ENCODE results near the gene KRTAP5-5. TPM values are rescaled to one million over a fixed set of nuclear protein-coding genes. Genes with fewer than 3 reads are reported as not detected.
A peak's percentile ranks its signal among the peaks of the same experiment; 100 is the strongest.

KRTAP5-5 gene
- total and polyA plus RNA-seq, 2 of the 8 experiments (the other 6 are each of a cell fraction or from before 2014, with no cell fraction given): 0.09 TPM; not detected in 1

GRCh38 chr11:1667906-1668305 lies 38.3 kb downstream of the KRTAP5-5 start:
- Histone ChIP-seq H3K56ac (replicated peaks; ENCODE audit: insufficient read length, low read depth, low read length) (no peak overlapping the region), H3K23me2 (ENCODE audit: low read depth, low read length) (peaks cover 6% of the 10 kb centered on the region; the same call in 1 of the 2 replicates), H2BK5ac (ENCODE audit: low read depth, low read length) (no peak overlapping the region), H3K4ac (replicated peaks; ENCODE audit: insufficient read length, low read depth, low read length) (no peak overlapping the region), H4K5ac (ENCODE audit: insufficient read length, low read depth, low read length) (no peak overlapping the region), H3K36me3 (ENCODE audit: control insufficient read depth in 2 of 4, insufficient read depth in 4 of 4, low read length in 3 of 4) (no peaks in the 10 kb centered on the region), H3K23ac (ENCODE audit: insufficient read length) (no peak overlapping the region), H3K27me3 (replicated peaks in 1 of 4; ENCODE audit: control insufficient read depth in 3 of 4, extremely low read depth in 1 of 4, insufficient read depth in 3 of 4, low read length in 3 of 4) (peaks cover 0 to 4% (median 0%) of the 10 kb centered on the region in 4 experiments; a peak in 3 of 7 replicates), H3K4me2 (ENCODE audit: insufficient read depth in 1 of 2, low read depth in 2 of 2, low read length in 2 of 2) (no peak overlapping the region), H3K79me1 (ENCODE audit: low read depth, low read length) (no peaks in the 10 kb centered on the region), H2AK5ac (ENCODE audit: low read depth, low read length) (no peak overlapping the region), H4K91ac (replicated peaks; ENCODE audit: insufficient read length, low read length) (no peak overlapping the region), H3K9ac (replicated peaks in 1 of 4; ENCODE audit: extremely low read depth in 1 of 4, low read depth in 3 of 4, low read length in 3 of 4) (no peak overlapping the region), H3K4me1 (replicated peaks in 1 of 4; ENCODE audit: control insufficient read depth in 3 of 4, insufficient read depth in 4 of 4, low read length in 3 of 4) (no peaks in the 10 kb centered on the region), H2BK15ac (ENCODE audit: low read length) (no peak overlapping the region), H2BK12ac (ENCODE audit: low read depth, low read length) (no peak overlapping the region), H2BK20ac (ENCODE audit: low read length) (no peak overlapping the region), H4K20me1 (replicated peaks in 1 of 2; ENCODE audit: control insufficient read depth in 1 of 2, insufficient read depth in 2 of 2, low read length in 2 of 2) (peaks cover 0 to 2% of the 10 kb centered on the region in 2 experiments), H3K79me2 (ENCODE audit: control insufficient read depth in 1 of 2, insufficient read depth in 2 of 2, low read length in 2 of 2) (no peaks in the 10 kb centered on the region), H3K9me3 (ENCODE audit: insufficient read depth in 2 of 2, low read depth in 1 of 2, low read length in 1 of 2) (no peaks in the 10 kb centered on the region), H2BK120ac (replicated peaks; ENCODE audit: low read depth, low read length) (no peak overlapping the region), H3K18ac (ENCODE audit: extremely low read depth, low read length) (no peak overlapping the region; the same call in 1 of the 2 replicates), H3K4me3 (ENCODE audit: extremely low read depth in 1 of 4, insufficient read depth in 2 of 4, low read depth in 3 of 4, low read length in 4 of 4) (no peak overlapping the region), H3K14ac (ENCODE audit: insufficient read length) (no peak overlapping the region), H3K27ac (ENCODE audit: low read depth, low read length) (no peak overlapping the region), H2AFZ (ENCODE audit: low read length) (no peak overlapping the region), H4K8ac (ENCODE audit: extremely low read depth, insufficient read depth, low read length) (0 out of 2 replicates have a peak overlapping the region, but pooled peaks have one; percentile 79)
- FAIRE-seq (no peak), DNase-seq (ENCODE audit: low read depth in 1 of 2, low spot score in 2 of 2) (no peak)
- CTCF ChIA-PET (ENCODE audit: partially characterized antibody): interaction anchor here (0.6 to 1.4 kb wide), 4 partner anchors 7 to 27 kb away, joined by 3 to 5 read pairs (median 3); no protein-coding TSS in a partner anchor
- POLR2A ChIA-PET (ENCODE audit: partially characterized antibody): no interaction called here
- no peak for TF ChIP-seq EZH2 (IDR thresholded peaks at IDR 0.05; ENCODE audit: low read depth, low read length, severe bottlenecking)
- TF ChIP-seq EGR1 (IDR thresholded peaks at IDR 0.05; ENCODE audit: borderline replicate concordance, low read depth, low read length): no peak
- no peak for TF ChIP-seq KDM1A (IDR thresholded peaks at IDR 0.05; ENCODE audit: borderline replicate concordance, low read length)
- no peak for TF ChIP-seq CBX8 (IDR thresholded peaks at IDR 0.05; ENCODE audit: borderline replicate concordance, low read depth, low read length)
- TF ChIP-seq EP300 (IDR thresholded peaks at IDR 0.05; ENCODE audit: borderline replicate concordance in 1 of 2, low read depth in 2 of 2, low read length in 2 of 2): no peak
- TF ChIP-seq SAP30 (IDR thresholded peaks at IDR 0.05; ENCODE audit: insufficient read depth, insufficient replicate concordance, low read length): no peak
- TF ChIP-seq PHF8 (conservative IDR thresholded peaks at IDR 0.05; ENCODE audit: low read depth, low read length): no peak
- peak; percentile 68 for TF ChIP-seq E2F6 (IDR thresholded peaks at IDR 0.05)
- 0 out of 2 replicates have a peak, but pooled peaks have one; percentile 15 for TF ChIP-seq MAX (IDR thresholded peaks at IDR 0.05)
- no peak for TF ChIP-seq ATF3 (IDR thresholded peaks at IDR 0.05; ENCODE audit: insufficient read depth, low read depth, low read length)
- WGBS, 2 experiments (ENCODE audit: extremely low coverage in 1 of 2, insufficient coverage in 1 of 2, insufficient read length in 1 of 2, insufficient replicate concordance in 2 of 2, low coverage in 1 of 2, low lambda C conversion rate in 2 of 2, missing lambda C conversion rate in 1 of 2): 79% methylated on average over 14 of the region's 16 CpGs; no CpG with 5 or more reads in 1 of the 2 experiments
